ENCODE data around the gene PNMT.
A peak's percentile ranks its signal among the peaks of the same experiment; 100 is the strongest.

DNA sequence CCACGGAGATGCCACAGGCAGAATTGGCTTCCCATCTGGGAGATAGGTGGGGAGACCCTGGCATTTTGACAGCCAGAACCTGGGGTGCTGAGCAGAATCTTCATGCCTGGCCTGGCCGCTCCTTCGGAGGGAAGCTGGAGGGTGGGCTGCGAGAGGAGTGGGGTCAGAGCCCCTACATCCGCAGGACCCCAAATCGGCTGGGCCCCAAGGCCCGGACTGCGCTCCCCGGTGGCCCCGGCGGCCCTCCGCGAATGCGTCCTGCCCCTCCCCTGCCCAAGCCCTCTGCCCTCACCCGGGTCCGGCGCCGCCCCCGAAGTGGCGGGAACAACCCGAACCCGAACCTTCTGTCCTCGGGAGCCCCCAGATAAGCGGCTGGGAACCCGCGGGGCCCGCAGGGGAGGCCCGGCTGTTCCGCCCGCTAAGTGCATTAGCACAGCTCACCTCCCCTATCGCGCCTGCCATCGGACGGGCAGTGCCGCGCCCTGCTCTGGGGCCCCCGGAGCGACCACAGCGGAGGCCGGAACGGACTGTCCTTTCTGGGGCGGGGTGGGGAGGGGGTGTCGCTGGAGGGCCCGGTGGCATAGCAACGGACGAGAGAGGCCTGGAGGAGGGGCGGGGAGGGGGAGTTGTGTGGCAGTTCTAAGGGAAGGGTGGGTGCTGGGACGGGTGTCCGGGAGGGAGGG is 850 bp upstream of the PNMT start:
- TF ChIP-seq, protein P1, sequence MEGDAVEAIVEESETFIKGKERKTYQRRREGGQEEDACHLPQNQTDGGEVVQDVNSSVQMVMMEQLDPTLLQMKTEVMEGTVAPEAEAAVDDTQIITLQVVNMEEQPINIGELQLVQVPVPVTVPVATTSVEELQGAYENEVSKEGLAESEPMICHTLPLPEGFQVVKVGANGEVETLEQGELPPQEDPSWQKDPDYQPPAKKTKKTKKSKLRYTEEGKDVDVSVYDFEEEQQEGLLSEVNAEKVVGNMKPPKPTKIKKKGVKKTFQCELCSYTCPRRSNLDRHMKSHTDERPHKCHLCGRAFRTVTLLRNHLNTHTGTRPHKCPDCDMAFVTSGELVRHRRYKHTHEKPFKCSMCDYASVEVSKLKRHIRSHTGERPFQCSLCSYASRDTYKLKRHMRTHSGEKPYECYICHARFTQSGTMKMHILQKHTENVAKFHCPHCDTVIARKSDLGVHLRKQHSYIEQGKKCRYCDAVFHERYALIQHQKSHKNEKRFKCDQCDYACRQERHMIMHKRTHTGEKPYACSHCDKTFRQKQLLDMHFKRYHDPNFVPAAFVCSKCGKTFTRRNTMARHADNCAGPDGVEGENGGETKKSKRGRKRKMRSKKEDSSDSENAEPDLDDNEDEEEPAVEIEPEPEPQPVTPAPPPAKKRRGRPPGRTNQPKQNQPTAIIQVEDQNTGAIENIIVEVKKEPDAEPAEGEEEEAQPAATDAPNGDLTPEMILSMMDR (IDR thresholded peaks at IDR 0.05): no peak
- TF ChIP-seq POLR2A (IDR thresholded peaks at IDR 0.05): peak in 1 of 4 donors; percentile 39
